Measurements from ENCODE around the gene SPN. TPM values are rescaled to one million over a fixed set of nuclear protein-coding genes. Genes with fewer than 3 reads are reported as not detected.
"Not testable (repeated sequence)": the region's sequence is repeated elsewhere in the genome, so short reads cannot be mapped to it uniquely, and the experiment has no call there.

The SPN gene
- total RNA-seq, 1 experiment from 2014 or later: 0.47 TPM

DNA sequence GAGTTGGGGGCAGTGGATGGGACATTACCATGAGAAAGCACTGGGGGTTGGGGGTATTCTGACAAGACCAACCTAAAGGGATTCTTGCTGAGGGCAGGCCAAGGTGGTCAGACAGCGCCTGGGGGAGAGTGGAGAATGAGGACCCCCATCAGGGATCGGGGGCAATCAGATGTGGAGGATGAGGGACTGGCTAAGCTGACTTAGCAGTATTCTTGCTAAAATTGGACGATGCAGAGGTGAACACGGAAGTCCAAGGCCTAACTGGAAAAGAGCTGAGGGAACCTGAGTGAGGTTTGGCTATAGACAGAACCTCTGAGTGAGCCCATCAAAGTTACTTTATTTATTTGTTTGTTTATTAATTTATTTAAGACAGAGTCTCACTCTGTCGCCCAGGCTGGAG, 25.1 kb downstream of the SPN start:
- Histone ChIP-seq H3K4me3 (replicated peaks in 1 of 2; ENCODE audit: low read depth in 1 of 2, low read length in 2 of 2) (no peak overlapping the region), H3K9me3 (ENCODE audit: control insufficient read depth in 1 of 2, insufficient read depth in 1 of 2, low read depth in 1 of 2, low read length in 2 of 2) (no peaks in the 10 kb centered on the region), H3K79me2 (ENCODE audit: insufficient read depth, low read length) (no peaks in the 10 kb centered on the region), H3K4me2 (ENCODE audit: low read length) (no peak overlapping the region), H2AFZ (ENCODE audit: low read depth, low read length, poor library complexity, severe bottlenecking) (no peak overlapping the region), H3K9me2 (ENCODE audit: insufficient read depth) (no peaks in the 10 kb centered on the region), H3K9ac (ENCODE audit: low read length) (no peak overlapping the region), H3K4me1 (ENCODE audit: control insufficient read depth in 1 of 2, insufficient read depth in 2 of 2, low read length in 2 of 2) (peaks cover 0 to 6% of the 10 kb centered on the region in 2 experiments; a peak in 2 of 4 replicates), H3K27me3 (ENCODE audit: insufficient read depth, low read length) (no peaks in the 10 kb centered on the region), H3K36me3 (ENCODE audit: control insufficient read depth in 1 of 2, insufficient read depth in 2 of 2, low read length in 2 of 2) (no peaks in the 10 kb centered on the region), H4K20me1 (ENCODE audit: insufficient read depth) (no peaks in the 10 kb centered on the region), H3K27ac (ENCODE audit: low read depth, low read length) (no peak overlapping the region)
- BruUV-seq (replicated peaks): no TSS peak
- intact Hi-C loops (cut with micrococcal nuclease): no loop called here
- no peak for TF ChIP-seq JUND (IDR thresholded peaks at IDR 0.05)
- TF ChIP-seq ZFX (IDR thresholded peaks at IDR 0.05): no peak
- no peak for TF ChIP-seq EGR1 (IDR thresholded peaks at IDR 0.05; ENCODE audit: low read depth)
- TF ChIP-seq SRF (IDR thresholded peaks at IDR 0.05; ENCODE audit: low read depth): no peak
- no peak for TF ChIP-seq FOSL1 (IDR thresholded peaks at IDR 0.05; ENCODE audit: low read depth)
- TF ChIP-seq ELF1 (IDR thresholded peaks at IDR 0.05; ENCODE audit: borderline replicate concordance, low read depth): no peak
- TF ChIP-seq RAD21 (IDR thresholded peaks at IDR 0.05; ENCODE audit: low read depth): no peak
- no peak for TF ChIP-seq EZH2phosphoT487 (IDR thresholded peaks at IDR 0.05; ENCODE audit: borderline replicate concordance)
- no peak for TF ChIP-seq SP1 (IDR thresholded peaks at IDR 0.05; ENCODE audit: low read depth)
- no peak for TF ChIP-seq TCF7L2 (IDR thresholded peaks at IDR 0.05; ENCODE audit: borderline replicate concordance, extremely low read depth, insufficient read depth, insufficient read length)
- TF ChIP-seq, protein P1, sequence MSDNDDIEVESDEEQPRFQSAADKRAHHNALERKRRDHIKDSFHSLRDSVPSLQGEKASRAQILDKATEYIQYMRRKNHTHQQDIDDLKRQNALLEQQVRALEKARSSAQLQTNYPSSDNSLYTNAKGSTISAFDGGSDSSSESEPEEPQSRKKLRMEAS (IDR thresholded peaks at IDR 0.05): no peak
- no peak for TF ChIP-seq POLR2AphosphoS5 (IDR thresholded peaks at IDR 0.05; ENCODE audit: low read depth, low read length)
- no peak for TF ChIP-seq CBX3 (IDR thresholded peaks at IDR 0.05; ENCODE audit: low read depth)
- TF ChIP-seq YY1 (IDR thresholded peaks at IDR 0.05; ENCODE audit: extremely low read depth, insufficient replicate concordance, low read depth, low read length): no peak
- no peak for TF ChIP-seq EZH2 (IDR thresholded peaks at IDR 0.05)
- TF ChIP-seq, protein P2, sequence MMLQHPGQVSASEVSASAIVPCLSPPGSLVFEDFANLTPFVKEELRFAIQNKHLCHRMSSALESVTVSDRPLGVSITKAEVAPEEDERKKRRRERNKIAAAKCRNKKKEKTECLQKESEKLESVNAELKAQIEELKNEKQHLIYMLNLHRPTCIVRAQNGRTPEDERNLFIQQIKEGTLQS (IDR thresholded peaks at IDR 0.05): no peak
- TF ChIP-seq, protein P3, sequence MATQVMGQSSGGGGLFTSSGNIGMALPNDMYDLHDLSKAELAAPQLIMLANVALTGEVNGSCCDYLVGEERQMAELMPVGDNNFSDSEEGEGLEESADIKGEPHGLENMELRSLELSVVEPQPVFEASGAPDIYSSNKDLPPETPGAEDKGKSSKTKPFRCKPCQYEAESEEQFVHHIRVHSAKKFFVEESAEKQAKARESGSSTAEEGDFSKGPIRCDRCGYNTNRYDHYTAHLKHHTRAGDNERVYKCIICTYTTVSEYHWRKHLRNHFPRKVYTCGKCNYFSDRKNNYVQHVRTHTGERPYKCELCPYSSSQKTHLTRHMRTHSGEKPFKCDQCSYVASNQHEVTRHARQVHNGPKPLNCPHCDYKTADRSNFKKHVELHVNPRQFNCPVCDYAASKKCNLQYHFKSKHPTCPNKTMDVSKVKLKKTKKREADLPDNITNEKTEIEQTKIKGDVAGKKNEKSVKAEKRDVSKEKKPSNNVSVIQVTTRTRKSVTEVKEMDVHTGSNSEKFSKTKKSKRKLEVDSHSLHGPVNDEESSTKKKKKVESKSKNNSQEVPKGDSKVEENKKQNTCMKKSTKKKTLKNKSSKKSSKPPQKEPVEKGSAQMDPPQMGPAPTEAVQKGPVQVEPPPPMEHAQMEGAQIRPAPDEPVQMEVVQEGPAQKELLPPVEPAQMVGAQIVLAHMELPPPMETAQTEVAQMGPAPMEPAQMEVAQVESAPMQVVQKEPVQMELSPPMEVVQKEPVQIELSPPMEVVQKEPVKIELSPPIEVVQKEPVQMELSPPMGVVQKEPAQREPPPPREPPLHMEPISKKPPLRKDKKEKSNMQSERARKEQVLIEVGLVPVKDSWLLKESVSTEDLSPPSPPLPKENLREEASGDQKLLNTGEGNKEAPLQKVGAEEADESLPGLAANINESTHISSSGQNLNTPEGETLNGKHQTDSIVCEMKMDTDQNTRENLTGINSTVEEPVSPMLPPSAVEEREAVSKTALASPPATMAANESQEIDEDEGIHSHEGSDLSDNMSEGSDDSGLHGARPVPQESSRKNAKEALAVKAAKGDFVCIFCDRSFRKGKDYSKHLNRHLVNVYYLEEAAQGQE (IDR thresholded peaks at IDR 0.05; ENCODE audit: low read depth): no peak
- RAD21 ChIA-PET (ENCODE audit: low non-redundant PET in 1 of 2, low total read pairs in 2 of 2, uncharacterized antibody in 2 of 2, unreplicated experiment in 2 of 2): no interaction called here
- ATAC-seq (no peak), DNase-seq (ENCODE audit: low read depth, low spot score) (no peak)
- CTCF ChIA-PET: interaction anchor here (1.3 kb wide), 1 partner anchor 12 kb away, joined by 4 read pairs; no protein-coding TSS in a partner anchor
- POLR2A ChIA-PET: no interaction called here

DNA sequence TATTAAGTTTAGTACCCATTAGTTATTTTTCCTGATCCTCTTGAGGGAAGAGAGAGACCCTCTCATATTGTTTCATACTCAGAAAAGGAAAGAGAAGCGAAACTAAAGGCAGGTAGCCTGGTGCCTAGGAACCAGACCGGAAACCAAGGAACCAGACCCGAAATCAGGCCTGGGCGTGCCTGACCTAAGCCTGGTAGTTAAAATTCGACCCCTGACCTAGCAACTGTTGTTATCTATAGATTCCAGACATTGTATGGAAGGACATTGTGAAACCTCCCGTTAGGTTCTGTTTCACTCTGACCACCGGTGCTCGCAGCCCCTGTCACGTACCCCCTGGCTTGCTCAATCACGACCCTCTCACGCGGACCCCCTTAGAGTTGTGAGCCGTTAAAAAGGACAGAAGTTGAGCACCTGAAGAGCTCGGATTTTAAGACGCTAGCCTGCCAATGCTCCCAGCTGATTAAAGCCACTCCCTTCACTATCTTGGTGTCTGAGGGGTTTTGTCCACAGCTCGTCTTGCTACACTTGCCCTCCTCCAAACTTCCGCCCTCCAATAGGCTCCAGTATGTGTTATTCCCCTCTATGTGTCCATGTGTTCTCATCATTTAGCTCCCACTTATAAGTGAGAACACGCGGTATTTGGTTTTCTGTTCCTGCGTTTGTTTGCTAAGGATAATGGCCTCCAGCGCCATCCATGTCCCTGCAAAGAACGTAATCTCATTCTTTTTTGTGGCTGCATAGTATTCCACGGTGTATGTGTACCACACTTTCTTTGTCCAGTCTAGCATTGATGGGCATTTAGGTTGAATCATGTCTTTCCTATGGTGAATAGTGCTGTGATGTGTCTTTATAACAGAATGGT, 26.7 kb downstream of the SPN start:
- H3K27ac ChIP-seq (ENCODE audit: low read depth, low read length); H3K4me2 ChIP-seq (ENCODE audit: low read length); intact Hi-C loops (cut with micrococcal nuclease); H3K79me2 ChIP-seq (ENCODE audit: insufficient read depth, low read length); H3K36me3 ChIP-seq (ENCODE audit: control insufficient read depth in 1 of 2, insufficient read depth in 2 of 2, low read length in 2 of 2); ATAC-seq; H3K9me2 ChIP-seq (ENCODE audit: insufficient read depth); H3K4me1 ChIP-seq (ENCODE audit: control insufficient read depth in 1 of 2, insufficient read depth in 2 of 2, low read length in 2 of 2); BruUV-seq (replicated peaks); POLR2A ChIA-PET; H3K9ac ChIP-seq (ENCODE audit: low read length); RAD21 ChIA-PET (ENCODE audit: low non-redundant PET in 1 of 2, low total read pairs in 2 of 2, uncharacterized antibody in 2 of 2, unreplicated experiment in 2 of 2); H2AFZ ChIP-seq (ENCODE audit: low read depth, low read length, poor library complexity, severe bottlenecking); H4K20me1 ChIP-seq (ENCODE audit: insufficient read depth); DNase-seq (ENCODE audit: low read depth, low spot score); H3K4me3 ChIP-seq (replicated peaks in 1 of 2; ENCODE audit: low read depth in 1 of 2, low read length in 2 of 2); H3K27me3 ChIP-seq (ENCODE audit: insufficient read depth, low read length); H3K9me3 ChIP-seq (ENCODE audit: control insufficient read depth in 1 of 2, insufficient read depth in 1 of 2, low read depth in 1 of 2, low read length in 2 of 2): not testable (repeated sequence)
- CTCF ChIA-PET: interaction anchor here (1.3 kb wide), 1 partner anchor 11 kb away, joined by 4 read pairs; no protein-coding TSS in a partner anchor
